Liver (tissue), 9 donors: ENCODE measurements around the gene SYNDIG1. TPM values are rescaled to one million over a fixed set of nuclear protein-coding genes. Genes with fewer than 3 reads are reported as not detected.

ENCODE experiments used
- DNase-seq: peaks from one replicate; pipeline ENCODE4 v3.0.0-alpha.2; 2017; ENCODE audit warnings: low spot score
- H3K27ac ChIP-seq, 2 donors: one replicate each; pipeline ENCODE4 v1.7.0; 2013; ENCODE audit warnings: inconsistent platforms in 2 of 2, low read length in 2 of 2, control low read depth in 1 of 2, low read depth in 1 of 2, mild to moderate bottlenecking in 1 of 2
- H3K27me3 ChIP-seq, 4 donors: one replicate each; pipeline versions ENCODE4 v1.6.1 to v1.7.0; 2013; ENCODE audit warnings: low read length in 3 of 4, inconsistent platforms in 1 of 4, mild to moderate bottlenecking in 1 of 4, moderate library complexity in 1 of 4; ENCODE audit not compliant: control insufficient read depth in 4 of 4, insufficient read depth in 4 of 4
- H3K36me3 ChIP-seq, 4 donors: one replicate each; pipeline versions ENCODE4 v1.6.1 to v1.7.0; 2013; ENCODE audit warnings: low read length in 3 of 4, mild to moderate bottlenecking in 3 of 4, low read depth in 1 of 4, moderate library complexity in 1 of 4; ENCODE audit not compliant: control insufficient read depth in 4 of 4, insufficient read depth in 3 of 4
- H3K4me1 ChIP-seq, 4 donors: one replicate each; pipeline versions ENCODE4 v1.6.1 to v1.7.0; 2013; ENCODE audit warnings: low read length in 3 of 4, mild to moderate bottlenecking in 3 of 4, moderate library complexity in 1 of 4; ENCODE audit not compliant: control insufficient read depth in 4 of 4, insufficient read depth in 4 of 4
- H3K4me3 ChIP-seq, 3 donors: one replicate each; pipeline versions ENCODE4 v1.6.1 to v1.7.0; 2013; ENCODE audit warnings: low read length in 3 of 3, control low read depth in 1 of 3, low read depth in 1 of 3, mild to moderate bottlenecking in 1 of 3
- H3K9ac ChIP-seq, 2 donors: one replicate each; pipeline ENCODE4 v1.7.0; 2013; ENCODE audit warnings: low read length in 2 of 2, mild to moderate bottlenecking in 2 of 2, moderate library complexity in 2 of 2, control low read depth in 1 of 2, low read depth in 1 of 2
- H3K9me3 ChIP-seq, 4 donors: one replicate each; pipeline versions ENCODE4 v1.6.1 to v1.7.0; 2013; ENCODE audit warnings: low read length in 3 of 4; ENCODE audit not compliant: control insufficient read depth in 4 of 4
- FOXA1 ChIP-seq: IDR thresholded peaks from 2 replicates; pipeline ENCODE4 v1.6.1; 2016; ENCODE audit warnings: antibody characterized with exemption
- GABPA ChIP-seq, 2 donors: IDR thresholded peaks in 1 of 2; conservative IDR thresholded peaks in 1 of 2; 2 replicates each; pipeline ENCODE4 v1.6.1; 2016; ENCODE audit warnings: antibody characterized with exemption in 2 of 2, mild to moderate bottlenecking in 1 of 2, moderate library complexity in 1 of 2
- HNF4A ChIP-seq, 2 donors: conservative IDR thresholded peaks; 2 replicates each; pipeline ENCODE4 v1.6.1; 2016; ENCODE audit warnings: antibody characterized with exemption in 2 of 2, mild to moderate bottlenecking in 2 of 2
- HNF4G ChIP-seq: IDR thresholded peaks from 2 replicates; pipeline ENCODE4 v1.6.1; 2016; ENCODE audit warnings: antibody characterized with exemption
- JUND ChIP-seq, 2 donors: IDR thresholded peaks; 2 replicates each; pipeline ENCODE4 v1.6.1; 2016; ENCODE audit warnings: antibody characterized with exemption in 2 of 2
- NR2F2 ChIP-seq: IDR thresholded peaks from 2 replicates; pipeline ENCODE4 v1.6.1; 2016; ENCODE audit warnings: antibody characterized with exemption
- RAD21 ChIP-seq, 2 donors: IDR thresholded peaks; 2 replicates each; pipeline ENCODE4 v1.6.1; 2016; ENCODE audit warnings: antibody characterized with exemption in 2 of 2, mild to moderate bottlenecking in 2 of 2
- SP1 ChIP-seq: IDR thresholded peaks from 2 replicates; pipeline ENCODE4 v1.6.1; 2018; ENCODE audit warnings: antibody characterized with exemption, mild to moderate bottlenecking
- YY1 ChIP-seq: IDR thresholded peaks from 2 replicates; pipeline ENCODE4 v1.6.1; 2016; ENCODE audit warnings: antibody characterized with exemption, mild to moderate bottlenecking
- WGBS: extraction: QIAGEN DNeasy Blood & Tissue Kit; methylation state at CpG from one replicate; pipeline ENCODE4 v1.1.7; 2013; 5-methylcytosine and 5-hydroxymethylcytosine counted together
- polyA plus RNA-seq, 2 donors: library from polyadenylated mRNA; stranded (reverse) in 1 of 2; unstranded in 1 of 2; fragments of 200-250 nt in 1 of 2; fragments of >200 nt in 1 of 2; fragmentation: Nextera tagmentation in 1 of 2; extraction: Ambion mirVana in 1 of 2; gene quantifications; one replicate each; pipeline versions ENCODE4 v1.2.1 to v1.2.3, GENCODE V29; 2013 to 2015
- total RNA-seq, 2 donors: library from RNA; depleted of rRNA; stranded (reverse); fragments of >200 nt; gene quantifications; one replicate each; pipeline ENCODE4 v1.2.3, GENCODE V29; 2014
- TF ChIP-seq, protein P1 (sequence below): IDR thresholded peaks from 2 replicates; pipeline ENCODE4 v1.6.1; 2016; ENCODE audit warnings: antibody characterized with exemption, mild to moderate bottlenecking
- TF ChIP-seq, protein P2 (sequence below): IDR thresholded peaks from 2 replicates; pipeline ENCODE4 v1.6.1; 2016; ENCODE audit warnings: antibody characterized with exemption
- TF ChIP-seq, protein P3 (sequence below): IDR thresholded peaks from 2 replicates; pipeline ENCODE4 v1.6.1; 2016; ENCODE audit warnings: antibody characterized with exemption
- TF ChIP-seq, protein P4 (sequence below): IDR thresholded peaks from 2 replicates; pipeline ENCODE4 v1.6.1; 2016; ENCODE audit warnings: antibody characterized with exemption
- donor health status: healthy.
- donor health status: healthy.
- donor health status: healthy.
- donor health status: healthy.
- donor health status: healthy.

The SYNDIG1 gene
- total and polyA plus RNA-seq, 4 donors, result 0.05 to 0.08 TPM; not detected in 2

- TF ChIP-seq, protein P1, sequence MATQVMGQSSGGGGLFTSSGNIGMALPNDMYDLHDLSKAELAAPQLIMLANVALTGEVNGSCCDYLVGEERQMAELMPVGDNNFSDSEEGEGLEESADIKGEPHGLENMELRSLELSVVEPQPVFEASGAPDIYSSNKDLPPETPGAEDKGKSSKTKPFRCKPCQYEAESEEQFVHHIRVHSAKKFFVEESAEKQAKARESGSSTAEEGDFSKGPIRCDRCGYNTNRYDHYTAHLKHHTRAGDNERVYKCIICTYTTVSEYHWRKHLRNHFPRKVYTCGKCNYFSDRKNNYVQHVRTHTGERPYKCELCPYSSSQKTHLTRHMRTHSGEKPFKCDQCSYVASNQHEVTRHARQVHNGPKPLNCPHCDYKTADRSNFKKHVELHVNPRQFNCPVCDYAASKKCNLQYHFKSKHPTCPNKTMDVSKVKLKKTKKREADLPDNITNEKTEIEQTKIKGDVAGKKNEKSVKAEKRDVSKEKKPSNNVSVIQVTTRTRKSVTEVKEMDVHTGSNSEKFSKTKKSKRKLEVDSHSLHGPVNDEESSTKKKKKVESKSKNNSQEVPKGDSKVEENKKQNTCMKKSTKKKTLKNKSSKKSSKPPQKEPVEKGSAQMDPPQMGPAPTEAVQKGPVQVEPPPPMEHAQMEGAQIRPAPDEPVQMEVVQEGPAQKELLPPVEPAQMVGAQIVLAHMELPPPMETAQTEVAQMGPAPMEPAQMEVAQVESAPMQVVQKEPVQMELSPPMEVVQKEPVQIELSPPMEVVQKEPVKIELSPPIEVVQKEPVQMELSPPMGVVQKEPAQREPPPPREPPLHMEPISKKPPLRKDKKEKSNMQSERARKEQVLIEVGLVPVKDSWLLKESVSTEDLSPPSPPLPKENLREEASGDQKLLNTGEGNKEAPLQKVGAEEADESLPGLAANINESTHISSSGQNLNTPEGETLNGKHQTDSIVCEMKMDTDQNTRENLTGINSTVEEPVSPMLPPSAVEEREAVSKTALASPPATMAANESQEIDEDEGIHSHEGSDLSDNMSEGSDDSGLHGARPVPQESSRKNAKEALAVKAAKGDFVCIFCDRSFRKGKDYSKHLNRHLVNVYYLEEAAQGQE, result no peak
- no peak for TF ChIP-seq HNF4A (conservative IDR thresholded peaks at IDR 0.05)
- no peak for TF ChIP-seq JUND (IDR thresholded peaks at IDR 0.05)
- no peak for TF ChIP-seq SP1
- no peak for TF ChIP-seq YY1
- TF ChIP-seq, protein P2, sequence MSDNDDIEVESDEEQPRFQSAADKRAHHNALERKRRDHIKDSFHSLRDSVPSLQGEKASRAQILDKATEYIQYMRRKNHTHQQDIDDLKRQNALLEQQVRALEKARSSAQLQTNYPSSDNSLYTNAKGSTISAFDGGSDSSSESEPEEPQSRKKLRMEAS, result no peak
- TF ChIP-seq FOXA1, result no peak
- no peak for TF ChIP-seq HNF4G
Observed at GRCh38 chr20:24472426-24472825, 3.0 kb downstream of the SYNDIG1 start (continued).

DNA sequence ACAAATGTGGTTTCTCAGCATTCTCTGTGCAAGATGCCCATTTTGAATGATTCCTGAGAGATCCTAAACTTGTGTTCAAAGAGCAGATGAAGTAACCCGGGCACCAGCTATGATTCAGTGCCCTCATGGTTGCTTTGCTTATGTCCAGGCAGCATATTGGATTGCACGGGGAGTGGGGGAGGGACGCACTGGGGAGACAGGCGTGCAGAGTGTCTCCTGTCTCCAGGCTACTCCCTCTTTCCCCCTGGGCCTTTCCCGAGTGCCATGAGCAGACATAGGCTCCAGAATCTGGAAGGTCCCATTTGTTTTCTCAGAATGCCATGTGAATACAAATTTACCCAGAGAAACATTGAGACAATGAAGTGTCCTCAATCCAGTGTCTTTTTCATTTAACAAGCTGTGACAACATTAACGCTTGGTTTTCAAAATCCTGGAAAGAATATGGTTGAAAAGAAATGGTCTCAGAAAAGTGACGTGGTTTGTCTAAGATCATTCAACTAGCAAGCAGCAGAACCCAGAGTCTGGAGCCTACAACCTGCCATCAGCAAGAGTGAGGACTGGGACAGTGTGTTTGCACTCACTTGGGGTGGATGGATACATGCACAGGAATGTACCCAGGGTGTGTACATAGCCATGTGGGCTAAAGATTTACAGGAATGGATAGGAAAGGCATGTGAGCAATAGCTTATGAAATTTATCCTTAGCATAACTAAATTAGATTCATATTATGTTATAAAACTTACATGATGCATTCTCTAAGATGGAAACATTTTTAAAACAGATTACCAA is 4.2 kb downstream of the SYNDIG1 start:
- peaks cover 6 to 20% (median 12%) of the 10 kb centered on the region in 4 donors for H3K4me1 ChIP-seq
- WGBS, result 64% methylated on average over 7 of the region's 7 CpGs
- H3K27me3 ChIP-seq, result peaks cover 4 to 20% (median 14%) of the 10 kb centered on the region in 4 donors
- no peaks in the 10 kb centered on the region for H3K36me3 ChIP-seq
- no peak overlapping the region for H3K4me3 ChIP-seq
- no peak overlapping the region for H3K9ac ChIP-seq
- H3K9me3 ChIP-seq, result no peaks in the 10 kb centered on the region
- no peak for DNase-seq
- H3K27ac ChIP-seq, result no peak overlapping the region
- TF ChIP-seq, protein P3, sequence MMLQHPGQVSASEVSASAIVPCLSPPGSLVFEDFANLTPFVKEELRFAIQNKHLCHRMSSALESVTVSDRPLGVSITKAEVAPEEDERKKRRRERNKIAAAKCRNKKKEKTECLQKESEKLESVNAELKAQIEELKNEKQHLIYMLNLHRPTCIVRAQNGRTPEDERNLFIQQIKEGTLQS, result no peak

- no peak for DNase-seq
- TF ChIP-seq, protein P1, result no peak
- TF ChIP-seq, protein P4, sequence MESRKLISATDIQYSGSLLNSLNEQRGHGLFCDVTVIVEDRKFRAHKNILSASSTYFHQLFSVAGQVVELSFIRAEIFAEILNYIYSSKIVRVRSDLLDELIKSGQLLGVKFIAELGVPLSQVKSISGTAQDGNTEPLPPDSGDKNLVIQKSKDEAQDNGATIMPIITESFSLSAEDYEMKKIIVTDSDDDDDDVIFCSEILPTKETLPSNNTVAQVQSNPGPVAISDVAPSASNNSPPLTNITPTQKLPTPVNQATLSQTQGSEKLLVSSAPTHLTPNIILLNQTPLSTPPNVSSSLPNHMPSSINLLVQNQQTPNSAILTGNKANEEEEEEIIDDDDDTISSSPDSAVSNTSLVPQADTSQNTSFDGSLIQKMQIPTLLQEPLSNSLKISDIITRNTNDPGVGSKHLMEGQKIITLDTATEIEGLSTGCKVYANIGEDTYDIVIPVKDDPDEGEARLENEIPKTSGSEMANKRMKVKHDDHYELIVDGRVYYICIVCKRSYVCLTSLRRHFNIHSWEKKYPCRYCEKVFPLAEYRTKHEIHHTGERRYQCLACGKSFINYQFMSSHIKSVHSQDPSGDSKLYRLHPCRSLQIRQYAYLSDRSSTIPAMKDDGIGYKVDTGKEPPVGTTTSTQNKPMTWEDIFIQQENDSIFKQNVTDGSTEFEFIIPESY, result no peak
- TF ChIP-seq HNF4A (conservative IDR thresholded peaks at IDR 0.05) (no peak), NR2F2 (no peak), FOXA1 (no peak), RAD21 (IDR thresholded peaks at IDR 0.05) (no peak), HNF4G (no peak), JUND (IDR thresholded peaks at IDR 0.05) (no peak), YY1 (no peak), GABPA (IDR thresholded peaks at IDR 0.05 in 1 of 2, conservative IDR thresholded peaks at IDR 0.05 in 1 of 2) (no peak)
- H3K4me1 ChIP-seq, result no peaks in the 10 kb centered on the region
- H3K27me3 ChIP-seq, result peaks cover 0 to 5% (median 0%) of the 10 kb centered on the region in 4 donors
- 69% methylated on average over 11 of the region's 11 CpGs for WGBS
- no peak overlapping the region for H3K27ac ChIP-seq
- H3K9me3 ChIP-seq, result no peaks in the 10 kb centered on the region
- no peak overlapping the region for H3K4me3 ChIP-seq
- no peak overlapping the region for H3K9ac ChIP-seq
- no peaks in the 10 kb centered on the region for H3K36me3 ChIP-seq
Observed at GRCh38 chr20:24477831-24478547, 8.6 kb downstream of the SYNDIG1 start.
